Vagina (tissue), 2 donors: ENCODE data around the gene SCFD1. TPM values are rescaled to one million over a fixed set of nuclear protein-coding genes. Genes with fewer than 3 reads are reported as not detected.
"Not testable (repeated sequence)": the region's sequence is repeated elsewhere in the genome, so short reads cannot be mapped to it uniquely, and the experiment has no call there.

ENCODE experiments used
- DNase-seq, 2 donors: peaks; one replicate each; pipeline ENCODE4 v3.0.0-alpha.2; 2017; ENCODE audit errors: extremely low spot score in 2 of 2
- H3K27ac ChIP-seq: fragments of 200-600 bp; sonication (generic); one replicate; pipeline ENCODE4 v1.5.1; 2019
- H3K27me3 ChIP-seq: fragments of 200-600 bp; sonication (generic); one replicate; pipeline ENCODE4 v1.5.1; 2019
- H3K36me3 ChIP-seq, 2 donors: fragments of 200-600 bp; sonication (generic); one replicate each; pipeline ENCODE4 v1.5.1; 2017 to 2019
- H3K4me1 ChIP-seq: fragments of 200-600 bp; sonication (generic); one replicate; pipeline ENCODE4 v1.5.1; 2019
- H3K4me3 ChIP-seq, 2 donors: fragments of 200-600 bp; sonication (generic); 1 replicate in 1 of 2; 2 replicates in 1 of 2; pipeline ENCODE4 v1.5.1; 2016 to 2019
- H3K9me3 ChIP-seq: fragments of 200-600 bp; sonication (generic); one replicate; pipeline ENCODE4 v1.5.1; 2019
- CTCF ChIP-seq, 3 experiments: fragments of 450-650 bp in 2 of 3; fragments of 200-600 bp in 1 of 3; sonication (generic) in 1 of 3; IDR thresholded peaks; one replicate each; pipeline ENCODE4 v1.5.1; 2017 to 2019; ENCODE audit warnings: antibody characterized with exemption in 3 of 3, mild to moderate bottlenecking in 2 of 3, moderate library complexity in 2 of 3
- POLR2A ChIP-seq, 2 donors: fragments of 450-650 bp; IDR thresholded peaks; one replicate each; pipeline ENCODE4 v1.6.1; 2017; ENCODE audit warnings: antibody characterized with exemption in 2 of 2, mild to moderate bottlenecking in 2 of 2, moderate library complexity in 2 of 2
- POLR2AphosphoS5 ChIP-seq, 2 donors: sonication (generic); formaldehyde crosslinking; IDR thresholded peaks; one replicate each; pipeline ENCODE4 v1.9.0; 2017; ENCODE audit warnings: antibody characterized with exemption in 2 of 2, mild to moderate bottlenecking in 2 of 2, low read depth in 1 of 2; ENCODE audit not compliant: insufficient read depth in 1 of 2
- intact Hi-C: fragments of 100-400 bp; cut with DNase I; formaldehyde crosslinking; loops from one replicate; pipeline ENCODE4 v1.15.1; 2023
- total RNA-seq: library from RNA; depleted of rRNA; stranded (reverse); fragments of >200 nt; gene quantifications from one replicate; pipeline ENCODE4 v1.2.3, GENCODE V29; 2016

Gene SCFD1
- total RNA-seq, 1 donor from 2014 or later = 40.8 TPM

GRCh38 chr14:30600922-30601918 lies 20.9 kb upstream of the SCFD1 start:
- TF ChIP-seq POLR2AphosphoS5 (IDR thresholded peaks at IDR 0.05; ENCODE audit: insufficient read depth in 1 of 2, low read depth in 1 of 2) = no peak
- no peak for TF ChIP-seq POLR2A (IDR thresholded peaks at IDR 0.05)
- Histone ChIP-seq H3K27ac (no peak overlapping the region), H3K36me3 (peaks cover 0 to 35% of the 10 kb centered on the region in 2 donors), H3K27me3 (no peaks in the 10 kb centered on the region), H3K4me1 (no peaks in the 10 kb centered on the region), H3K9me3 (no peaks in the 10 kb centered on the region), H3K4me3 (no peak overlapping the region)
- no peak for DNase-seq
- intact Hi-C loops = no loop called here

GRCh38 chr14:30603402-30603801 lies 18.7 kb upstream of the SCFD1 start:
- no peak for TF ChIP-seq CTCF (IDR thresholded peaks at IDR 0.05)
- TF ChIP-seq POLR2AphosphoS5 (IDR thresholded peaks at IDR 0.05; ENCODE audit: insufficient read depth in 1 of 2, low read depth in 1 of 2) = no peak
- TF ChIP-seq POLR2A (IDR thresholded peaks at IDR 0.05) = no peak
- H3K27me3 ChIP-seq = no peaks in the 10 kb centered on the region
- intact Hi-C loops = no loop called here
- no peak overlapping the region for H3K27ac ChIP-seq
- DNase-seq = no peak
- no peaks in the 10 kb centered on the region for H3K4me1 ChIP-seq
- no peak overlapping the region for H3K4me3 ChIP-seq
- H3K36me3 ChIP-seq = peaks cover 0 to 33% of the 10 kb centered on the region in 2 donors
- no peaks in the 10 kb centered on the region for H3K9me3 ChIP-seq

GRCh38 chr14:30604696-30605095 lies 17.4 kb upstream of the SCFD1 start:
- H3K27ac ChIP-seq, H3K27me3 ChIP-seq, DNase-seq, H3K4me1 ChIP-seq, H3K9me3 ChIP-seq, H3K4me3 ChIP-seq, intact Hi-C loops: not testable (repeated sequence)
- H3K36me3 ChIP-seq = peaks cover 0 to 22% of the 10 kb centered on the region in 2 donors

GRCh38 chr14:30607156-30607780 lies 14.9 kb upstream of the SCFD1 start:
- no peaks in the 10 kb centered on the region for H3K27me3 ChIP-seq

GRCh38 chr14:30608533-30609006 lies 13.5 kb upstream of the SCFD1 start:
- TF ChIP-seq CTCF (IDR thresholded peaks at IDR 0.05) = no peak
- no peak for TF ChIP-seq POLR2A (IDR thresholded peaks at IDR 0.05)
- no peak for TF ChIP-seq POLR2AphosphoS5 (IDR thresholded peaks at IDR 0.05; ENCODE audit: insufficient read depth in 1 of 2, low read depth in 1 of 2)
- Histone ChIP-seq H3K27ac (no peak overlapping the region), H3K36me3 (peaks cover 0 to 4% of the 10 kb centered on the region in 2 donors), H3K4me3 (no peak overlapping the region), H3K27me3 (no peaks in the 10 kb centered on the region), H3K9me3 (no peaks in the 10 kb centered on the region), H3K4me1 (peaks cover 8% of the 10 kb centered on the region)
- DNase-seq = no peak
- intact Hi-C loops = no loop called here

More at GRCh38 chr14:30607156-30607780, 14.9 kb upstream of the SCFD1 start:
- peaks cover 0 to 14% of the 10 kb centered on the region in 2 donors for H3K36me3 ChIP-seq
- H3K4me3 ChIP-seq = no peak overlapping the region
- no peaks in the 10 kb centered on the region for H3K9me3 ChIP-seq
- TF ChIP-seq CTCF (IDR thresholded peaks at IDR 0.05) (no peak), POLR2A (IDR thresholded peaks at IDR 0.05) (no peak), POLR2AphosphoS5 (IDR thresholded peaks at IDR 0.05; ENCODE audit: insufficient read depth in 1 of 2, low read depth in 1 of 2) (no peak)
- DNase-seq = no peak
- intact Hi-C loops = no loop called here
- peaks cover 8% of the 10 kb centered on the region for H3K4me1 ChIP-seq
- no peak overlapping the region for H3K27ac ChIP-seq
